Pancreas (tissue), 10 donors: ENCODE results near the gene SPAAR. TPM values are rescaled to one million over a fixed set of nuclear protein-coding genes. Genes with fewer than 3 reads are reported as not detected.
"Not testable (repeated sequence)": the region's sequence is repeated elsewhere in the genome, so short reads cannot be mapped to it uniquely, and the experiment has no call there.

Experiments used
- ATAC-seq, 4 donors: fragments of 200-7000 bp; cut with Tn5 transposase; one replicate each; pipeline versions ENCODE4 v1.8.0 to v1.9.1; 2020; ENCODE audit warnings: mild to moderate bottlenecking in 4 of 4, moderate library complexity in 4 of 4
- DNase-seq, 6 donors: peaks; one replicate each; pipeline ENCODE4 v3.0.0-alpha.2; 2020
- FAIRE-seq: peaks from 2 replicates; lab custom pipeline; 2012; peaks lifted over from hg19 to GRCh38; lab: Jason Lieb, UNC
- H3K27ac ChIP-seq, 4 donors: fragments of 200-600 bp; sonication (generic); 1 replicate in 3 of 4; 2 replicates in 1 of 4; pipeline versions ENCODE4 v1.5.0 to v1.8.0; 2020
- H3K27me3 ChIP-seq, 4 donors: fragments of 200-600 bp; one replicate each; pipeline ENCODE4 v1.8.0; 2021
- H3K36me3 ChIP-seq, 3 donors: fragments of 200-600 bp; sonication (generic) in 1 of 3; one replicate each; pipeline versions ENCODE4 v1.5.0 to v1.8.0; 2020 to 2021
- H3K4me1 ChIP-seq, 3 donors: fragments of 200-600 bp; one replicate each; pipeline ENCODE4 v1.8.0; 2021
- H3K4me3 ChIP-seq, 4 donors: fragments of 200-600 bp; sonication (generic) in 2 of 4; one replicate each; pipeline versions ENCODE4 v1.5.0 to v1.8.0; 2020 to 2021
- H3K9me3 ChIP-seq, 4 donors: fragments of 200-600 bp; one replicate each; pipeline ENCODE4 v1.8.0; 2021
- CTCF ChIP-seq, 4 donors: fragments of 200-600 bp; sonication (generic) in 3 of 4; IDR thresholded peaks; one replicate each; pipeline versions ENCODE4 v1.5.0 to v1.8.0; 2021; ENCODE audit warnings: antibody characterized with exemption in 4 of 4
- WGBS, 2 donors: extraction: QIAGEN DNeasy Blood & Tissue Kit; methylation state at CpG; one replicate each; pipeline ENCODE4 v1.1.7; 2013; 5-methylcytosine and 5-hydroxymethylcytosine counted together
- intact Hi-C, 3 donors: fragments of 100-400 bp; cut with DNase I; formaldehyde crosslinking; loops; one replicate each; pipeline versions ENCODE4 v1.11.1 to v1.14.2; 2022
- polyA plus RNA-seq, 2 donors: library from polyadenylated mRNA; stranded (reverse); fragments of 200-250 nt; gene quantifications; one replicate each; pipeline ENCODE4 v1.2.3, GENCODE V29; 2013
- total RNA-seq, 6 donors: library from RNA; stranded (reverse); fragmentation: NEBNext Ultra II Directional in 4 of 6; extraction: Animal tissue kit (Norgen Biotek cat#: 25700) in 4 of 6; gene quantifications; one replicate each; pipeline versions ENCODE4 v1.2.1 to v1.2.4, GENCODE V29; 2021 to 2023
- donor health status: healthy with polysubstance abuse.
- donor health status: DM: no; HTN: no; CAD: no; lungs with moderate emphysema.
- donor health status: DM: no; HTN: no; CAD: no.
- donor health status: control.
- donor health status: control.
- donor health status: Bipolar disorder and iron deficiency.
- donor health status: DM: yes; HTN: yes; CAD: no.
- donor health status: DM: no; HTN: no; CAD: no.
- donor health status: DM: no; HTN: no; CAD: no.
- donor health status: DM: yes; HTN: yes; CAD: no.

SPAAR gene
- total and polyA plus RNA-seq, 8 donors = 0.12 to 1.6 (median 0.44) TPM; not detected in 1

GRCh38 chr9:35891646-35892045, 17.6 kb upstream of the SPAAR start:
- TF ChIP-seq CTCF (IDR thresholded peaks at IDR 0.05) = no peak
- intact Hi-C loops = loop anchor here in 1 of 3 donors (5.0 kb wide), 1 partner anchor 99 kb away; the partner anchor contains the start of gene NPR2
- WGBS, 2 donors = 71 to 79% methylated on average over 3 of the region's 3 CpGs

GRCh38 chr9:35892051-35892450, 17.2 kb upstream of the SPAAR start:
- no peak overlapping the region for H3K27ac ChIP-seq
- ATAC-seq (no peak), FAIRE-seq (no peak), DNase-seq (no peak)
- no peak for TF ChIP-seq CTCF (IDR thresholded peaks at IDR 0.05)
- no peak overlapping the region for H3K4me3 ChIP-seq
- intact Hi-C loops = loop anchor here in 1 of 3 donors (5.0 kb wide), 1 partner anchor 100 kb away; the partner anchor contains the start of gene NPR2
- H3K9me3 ChIP-seq = no peaks in the 10 kb centered on the region
- no peaks in the 10 kb centered on the region for H3K27me3 ChIP-seq
- no peaks in the 10 kb centered on the region for H3K36me3 ChIP-seq
- no peaks in the 10 kb centered on the region for H3K4me1 ChIP-seq
- WGBS, 2 donors = 57 to 76% methylated on average over 1 of the region's 1 CpG

More at GRCh38 chr9:35891646-35892045, 17.6 kb upstream of the SPAAR start:
- H3K27ac ChIP-seq = no peak overlapping the region
- no peak for DNase-seq
- H3K27me3 ChIP-seq = no peaks in the 10 kb centered on the region
- H3K9me3 ChIP-seq = no peaks in the 10 kb centered on the region
- no peak for FAIRE-seq
- no peaks in the 10 kb centered on the region for H3K36me3 ChIP-seq
- no peak overlapping the region for H3K4me3 ChIP-seq
- no peaks in the 10 kb centered on the region for H3K4me1 ChIP-seq
- no peak for ATAC-seq

- Histone ChIP-seq H3K9me3 (no peaks in the 10 kb centered on the region), H3K4me3 (no peak overlapping the region), H3K27ac (no peak overlapping the region), H3K27me3 (no peaks in the 10 kb centered on the region), H3K4me1 (no peaks in the 10 kb centered on the region), H3K36me3 (no peaks in the 10 kb centered on the region)
- intact Hi-C loops = no loop called here
- ATAC-seq (no peak), FAIRE-seq (peak; percentile 70), DNase-seq (no peak)
- 91 to 95% methylated on average over 2 of the region's 2 CpGs for WGBS, 2 donors
- TF ChIP-seq CTCF (IDR thresholded peaks at IDR 0.05) = no peak
Observed at GRCh38 chr9:35896570-35896969, 12.7 kb upstream of the SPAAR start.

GRCh38 chr9:35897376-35898099, 11.8 kb upstream of the SPAAR start:
- intact Hi-C loops, H3K4me3 ChIP-seq, H3K36me3 ChIP-seq, H3K4me1 ChIP-seq, H3K9me3 ChIP-seq, ATAC-seq, H3K27ac ChIP-seq, H3K27me3 ChIP-seq, DNase-seq, FAIRE-seq: not testable (repeated sequence)
- whole genome bisulfite sequencing, 2 donors = 72 to 88% methylated on average over 7 of the region's 7 CpGs

GRCh38 chr9:35898337-35898736, 11.0 kb upstream of the SPAAR start:
- H3K27ac ChIP-seq = no peak overlapping the region
- ATAC-seq (no peak), FAIRE-seq (no peak), DNase-seq (no peak)
- H3K9me3 ChIP-seq = no peaks in the 10 kb centered on the region
- intact Hi-C loops = no loop called here
- no peak overlapping the region for H3K4me3 ChIP-seq
- H3K27me3 ChIP-seq = no peaks in the 10 kb centered on the region
- H3K36me3 ChIP-seq = no peaks in the 10 kb centered on the region
- no peak for TF ChIP-seq CTCF (IDR thresholded peaks at IDR 0.05)
- no peaks in the 10 kb centered on the region for H3K4me1 ChIP-seq
